PC-3 (cell line): Measurements from ENCODE around the gene CALCB. TPM values are rescaled to one million over a fixed set of nuclear protein-coding genes. Genes with fewer than 3 reads are reported as not detected.
A peak's percentile ranks its signal among the peaks of the same experiment; 100 is the strongest.

ENCODE experiments used
- ATAC-seq: fragments of 200-7000 bp; cut with Tn5 transposase; 2 replicates; pipeline ENCODE4 v1.9.1; 2020; ENCODE audit warnings: mild to moderate bottlenecking, moderate library complexity
- BruUV-seq: library from RNA; stranded (reverse); fragments of 400-500 nt; replicated peaks from 2 replicates; lab custom pipeline; 2021; lab: Mats Ljungman, UMichigan
- CTCF ChIA-PET: fragments of 300-600 bp; sonication (Branson Sonifier 250); formaldehyde crosslinking; loops from one replicate; lab custom pipeline; 2022; ENCODE audit warnings: antibody characterized with exemption; lab: Charles Lee
- POLR2A ChIA-PET: fragments of 300-600 bp; sonication (Branson Sonifier 250); formaldehyde crosslinking; loops from one replicate; lab custom pipeline; 2022; ENCODE audit warnings: antibody characterized with exemption; ENCODE audit not compliant: unreplicated experiment; lab: Charles Lee
- DNase-seq: peaks from one replicate; pipeline ENCODE4 v3.0.0-alpha.2; 2015
- H2AFZ ChIP-seq: fragments of 300-600 bp; sonication (generic); 2 replicates; pipeline ENCODE4 v1.6.0; 2016; ENCODE audit warnings: antibody characterized with exemption, low read length
- H3F3A ChIP-seq: fragments of 300-600 bp; sonication (generic); one replicate; pipeline ENCODE4 v1.6.0; 2017; ENCODE audit warnings: antibody characterized with exemption, low read length, control low read depth, mild to moderate bottlenecking; ENCODE audit not compliant: unreplicated experiment
- H3K27ac ChIP-seq: fragments of 300-600 bp; sonication (generic); 2 replicates; pipeline ENCODE4 v1.5.1; 2016; ENCODE audit warnings: mild to moderate bottlenecking, low read length
- H3K27me3 ChIP-seq: fragments of 300-600 bp; sonication (generic); 2 replicates; pipeline ENCODE4 v1.6.1; 2016; ENCODE audit warnings: low read length, mixed read lengths
- H3K36me3 ChIP-seq: fragments of 300-600 bp; sonication (generic); 2 replicates; pipeline ENCODE4 v1.6.1; 2016; ENCODE audit warnings: low read depth, mixed run types, low read length, mixed read lengths
- H3K4me1 ChIP-seq: fragments of 300-600 bp; sonication (generic); 2 replicates; pipeline ENCODE4 v1.5.1; 2016; ENCODE audit warnings: low read length; ENCODE audit not compliant: insufficient read depth
- H3K4me2 ChIP-seq: fragments of 300-600 bp; sonication (generic); 2 replicates; pipeline ENCODE4 v1.6.0; 2016; ENCODE audit warnings: low read length
- H3K4me3 ChIP-seq: fragments of 300-600 bp; sonication (generic); 2 replicates; pipeline ENCODE4 v1.5.1; 2016; ENCODE audit warnings: mild to moderate bottlenecking, low read length, mixed read lengths
- H3K79me2 ChIP-seq: fragments of 300-600 bp; sonication (generic); 2 replicates; pipeline ENCODE4 v1.6.1; 2017; ENCODE audit warnings: low read length, mixed read lengths
- H3K9ac ChIP-seq: fragments of 300-600 bp; sonication (generic); 2 replicates; pipeline ENCODE4 v1.6.0; 2016; ENCODE audit warnings: mild to moderate bottlenecking, low read length
- H3K9me2 ChIP-seq: fragments of 300-600 bp; sonication (generic); replicated peaks from 2 replicates; pipeline ENCODE4 v1.6.1; 2016; ENCODE audit warnings: mixed run types, low read length, mixed read lengths
- H3K9me3 ChIP-seq: fragments of 300-600 bp; sonication (generic); 2 replicates; pipeline ENCODE4 v1.6.1; 2016; ENCODE audit warnings: low read length, mixed read lengths
- H4K20me1 ChIP-seq: fragments of 300-600 bp; sonication (generic); 2 replicates; pipeline ENCODE4 v1.6.1; 2016; ENCODE audit warnings: low read length, mixed read lengths
- CTCF ChIP-seq: fragments of 300-600 bp; sonication (generic); conservative IDR thresholded peaks from 2 replicates; pipeline ENCODE4 v1.5.1; 2017; ENCODE audit warnings: antibody characterized with exemption, low read depth, mild to moderate bottlenecking, low read length
- EZH2 ChIP-seq: fragments of 300-600 bp; sonication (generic); IDR thresholded peaks from one replicate; pipeline ENCODE4 v1.6.1; 2017; ENCODE audit warnings: antibody characterized with exemption, mild to moderate bottlenecking, low read length; ENCODE audit not compliant: unreplicated experiment
- EZH2phosphoT487 ChIP-seq: fragments of 300-600 bp; sonication (generic); IDR thresholded peaks from 2 replicates; pipeline ENCODE4 v1.6.1; 2018; ENCODE audit warnings: mild to moderate bottlenecking, antibody characterized with exemption, low read length, borderline replicate concordance
- intact Hi-C: fragments of 100-400 bp; cut with micrococcal nuclease; formaldehyde crosslinking; loops from 2 replicates; pipeline ENCODE4 v1.9.0; 2023
- total RNA-seq: library from RNA; depleted of rRNA; stranded (reverse); fragments of >200 nt; gene quantifications from 2 replicates; pipeline ENCODE4 v1.2.3, GENCODE V29; 2014

The CALCB gene
- total RNA-seq, 1 experiment from 2014 or later, result not detected

GRCh38 chr11:15119352-15119751, 46.0 kb downstream of the CALCB start:
- Histone ChIP-seq H3K4me1 (no peaks in the 10 kb centered on the region), H3K36me3 (no peaks in the 10 kb centered on the region), H3K9me2 (no peaks in the 10 kb centered on the region), H4K20me1 (no peaks in the 10 kb centered on the region), H3K27me3 (no peaks in the 10 kb centered on the region), H3K4me2 (no peak overlapping the region), H3K4me3 (no peak overlapping the region), H3K27ac (no peak overlapping the region), H3F3A (no peaks in the 10 kb centered on the region), H3K79me2 (no peaks in the 10 kb centered on the region), H3K9ac (no peak overlapping the region), H3K9me3 (no peaks in the 10 kb centered on the region), H2AFZ (no peak overlapping the region)
- DNase-seq, result no peak
- no TSS peak for BruUV-seq
- intact Hi-C loops, result no loop called here
- ChIA-PET POLR2A (no interaction called here), CTCF (no interaction called here)
- no peak for ATAC-seq
- no peak for TF ChIP-seq EZH2phosphoT487
- TF ChIP-seq EZH2, result no peak
- TF ChIP-seq CTCF, result no peak

GRCh38 chr11:15119826-15120225, 46.4 kb downstream of the CALCB start:
- Histone ChIP-seq H3K9me2 (no peaks in the 10 kb centered on the region), H3K79me2 (no peaks in the 10 kb centered on the region), H3K4me2 (no peak overlapping the region), H4K20me1 (no peaks in the 10 kb centered on the region), H3K4me1 (no peaks in the 10 kb centered on the region), H2AFZ (no peak overlapping the region), H3F3A (no peaks in the 10 kb centered on the region), H3K36me3 (no peaks in the 10 kb centered on the region), H3K9me3 (no peaks in the 10 kb centered on the region), H3K27ac (no peak overlapping the region), H3K9ac (no peak overlapping the region), H3K27me3 (no peaks in the 10 kb centered on the region), H3K4me3 (no peak overlapping the region)
- ChIA-PET CTCF (no interaction called here), POLR2A (no interaction called here)
- TF ChIP-seq EZH2, result no peak
- TF ChIP-seq CTCF, result no peak
- TF ChIP-seq EZH2phosphoT487, result no peak
- intact Hi-C loops, result no loop called here
- BruUV-seq, result no TSS peak
- ATAC-seq, result no peak
- peak; percentile 43 for DNase-seq

- Histone ChIP-seq H3K9ac (no peak overlapping the region), H3K4me2 (no peak overlapping the region), H3K27me3 (no peaks in the 10 kb centered on the region), H2AFZ (no peak overlapping the region), H3K36me3 (no peaks in the 10 kb centered on the region), H3K79me2 (no peaks in the 10 kb centered on the region), H3K4me1 (no peaks in the 10 kb centered on the region), H4K20me1 (no peaks in the 10 kb centered on the region), H3F3A (no peaks in the 10 kb centered on the region), H3K4me3 (no peak overlapping the region), H3K27ac (no peak overlapping the region), H3K9me3 (no peaks in the 10 kb centered on the region), H3K9me2 (no peaks in the 10 kb centered on the region)
- ATAC-seq, result no peak
- POLR2A ChIA-PET, result no interaction called here
- intact Hi-C loops, result no loop called here
- CTCF ChIA-PET, result no interaction called here
- DNase-seq, result peak; percentile 52
- TF ChIP-seq EZH2, result no peak
- TF ChIP-seq CTCF, result no peak
- no peak for TF ChIP-seq EZH2phosphoT487
- BruUV-seq, result no TSS peak
Measured at GRCh38 chr11:15123849-15124248, 50.5 kb downstream of the CALCB start.
